Parathyroid adenoma (tissue), 2 donors: ENCODE data around the gene HPCAL1.

Experiments used
- H2AFZ ChIP-seq: fragments of 300-600 bp; sonication (generic); one replicate; pipeline ENCODE4 v1.7.0; 2017; ENCODE audit warnings: antibody characterized with exemption, mild to moderate bottlenecking
- H3K27ac ChIP-seq: fragments of 300-600 bp; sonication (generic); one replicate; pipeline ENCODE4 v1.7.0; 2017
- H3K27me3 ChIP-seq: fragments of 300-600 bp; sonication (generic); one replicate; pipeline ENCODE4 v1.7.0; 2017; ENCODE audit warnings: low read length; ENCODE audit not compliant: control insufficient read depth, insufficient read depth
- H3K36me3 ChIP-seq: fragments of 300-600 bp; sonication (generic); one replicate; pipeline ENCODE4 v1.7.0; 2017; ENCODE audit warnings: low read length; ENCODE audit not compliant: control insufficient read depth, insufficient read depth
- H3K4me1 ChIP-seq: fragments of 300-600 bp; sonication (generic); one replicate; pipeline ENCODE4 v1.7.0; 2017; ENCODE audit warnings: control low read depth
- H3K4me2 ChIP-seq: fragments of 300-600 bp; sonication (generic); one replicate; pipeline ENCODE4 v1.7.0; 2017; ENCODE audit warnings: low read length
- H3K4me3 ChIP-seq: fragments of 300-600 bp; sonication (generic); one replicate; pipeline ENCODE4 v1.7.0; 2017; ENCODE audit warnings: low read depth, low read length
- H3K79me2 ChIP-seq: fragments of 300-600 bp; sonication (generic); one replicate; pipeline ENCODE4 v1.7.0; 2017; ENCODE audit warnings: control low read depth
- H3K9ac ChIP-seq: fragments of 300-600 bp; sonication (generic); one replicate; pipeline ENCODE4 v1.7.0; 2017; ENCODE audit warnings: mild to moderate bottlenecking
- H3K9me3 ChIP-seq: fragments of 300-600 bp; sonication (generic); one replicate; pipeline ENCODE4 v1.7.0; 2017; ENCODE audit warnings: low read length; ENCODE audit not compliant: control insufficient read depth
- TF ChIP-seq, protein P1 (sequence below): fragments of 300-600 bp; sonication (generic); IDR thresholded peaks from one replicate; pipeline ENCODE4 v1.7.0; 2017; ENCODE audit warnings: antibody characterized with exemption, mild to moderate bottlenecking
- donor health status: primary hyperparathyroidism.

The HPCAL1 gene

DNA sequence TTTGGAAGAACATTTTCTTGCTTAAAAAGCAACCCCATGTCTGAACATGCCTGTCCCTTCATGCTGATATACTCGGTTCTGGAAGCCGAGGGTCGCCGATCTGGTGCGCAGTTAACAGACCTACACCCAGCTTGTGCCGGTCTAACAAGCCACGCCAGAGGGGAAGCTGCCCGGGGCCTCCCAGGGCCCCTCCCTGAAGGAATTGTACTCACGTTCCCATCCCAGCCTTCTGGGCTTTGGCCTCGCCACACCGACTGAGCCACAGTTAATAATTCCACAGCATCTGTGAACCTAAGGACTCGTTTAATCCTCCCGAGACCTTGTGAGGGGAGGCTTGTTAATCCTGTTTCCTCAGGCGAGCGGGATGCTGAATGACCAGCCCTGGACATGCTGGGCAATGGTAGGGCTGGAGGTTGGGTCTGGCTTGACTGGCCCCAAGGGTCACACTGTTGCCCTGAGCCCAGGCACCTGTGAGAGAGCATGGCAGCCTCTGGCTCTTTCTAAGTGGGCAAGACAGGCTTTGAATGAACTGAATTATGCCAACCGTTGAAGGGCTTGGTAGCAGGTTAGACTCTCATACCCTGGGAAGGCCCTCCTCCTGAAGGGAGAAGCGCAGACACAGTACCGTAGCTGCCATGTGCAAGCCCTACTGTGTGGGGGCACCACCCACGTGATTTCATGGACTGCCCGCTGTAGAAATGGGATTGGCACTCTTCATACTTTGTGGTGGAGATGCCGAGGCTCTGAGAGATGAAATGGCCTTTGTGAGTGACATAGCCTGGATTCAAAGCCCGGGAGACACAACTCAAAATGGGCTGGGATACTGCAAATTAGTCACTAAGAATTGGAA lies 173.3 kb downstream of the HPCAL1 start:
- H3K4me1 ChIP-seq = peaks cover 11% of the 10 kb centered on the region
- no peaks in the 10 kb centered on the region for H3K36me3 ChIP-seq
- H3K79me2 ChIP-seq = no peaks in the 10 kb centered on the region
- no peak overlapping the region for H2AFZ ChIP-seq
- no peaks in the 10 kb centered on the region for H3K9me3 ChIP-seq
- TF ChIP-seq, protein P1, sequence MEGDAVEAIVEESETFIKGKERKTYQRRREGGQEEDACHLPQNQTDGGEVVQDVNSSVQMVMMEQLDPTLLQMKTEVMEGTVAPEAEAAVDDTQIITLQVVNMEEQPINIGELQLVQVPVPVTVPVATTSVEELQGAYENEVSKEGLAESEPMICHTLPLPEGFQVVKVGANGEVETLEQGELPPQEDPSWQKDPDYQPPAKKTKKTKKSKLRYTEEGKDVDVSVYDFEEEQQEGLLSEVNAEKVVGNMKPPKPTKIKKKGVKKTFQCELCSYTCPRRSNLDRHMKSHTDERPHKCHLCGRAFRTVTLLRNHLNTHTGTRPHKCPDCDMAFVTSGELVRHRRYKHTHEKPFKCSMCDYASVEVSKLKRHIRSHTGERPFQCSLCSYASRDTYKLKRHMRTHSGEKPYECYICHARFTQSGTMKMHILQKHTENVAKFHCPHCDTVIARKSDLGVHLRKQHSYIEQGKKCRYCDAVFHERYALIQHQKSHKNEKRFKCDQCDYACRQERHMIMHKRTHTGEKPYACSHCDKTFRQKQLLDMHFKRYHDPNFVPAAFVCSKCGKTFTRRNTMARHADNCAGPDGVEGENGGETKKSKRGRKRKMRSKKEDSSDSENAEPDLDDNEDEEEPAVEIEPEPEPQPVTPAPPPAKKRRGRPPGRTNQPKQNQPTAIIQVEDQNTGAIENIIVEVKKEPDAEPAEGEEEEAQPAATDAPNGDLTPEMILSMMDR = no peak
- H3K9ac ChIP-seq = no peak overlapping the region
- H3K27me3 ChIP-seq = no peaks in the 10 kb centered on the region
- H3K4me2 ChIP-seq = no peak overlapping the region
- no peak overlapping the region for H3K4me3 ChIP-seq
- H3K27ac ChIP-seq = no peak overlapping the region

GRCh38 chr2:10476723-10477442 lies 174.2 kb downstream of the HPCAL1 start:
- H3K4me1 ChIP-seq = peaks cover 11% of the 10 kb centered on the region
- H3K4me2 ChIP-seq = no peak overlapping the region
- H3K27ac ChIP-seq = no peak overlapping the region
- no peaks in the 10 kb centered on the region for H3K36me3 ChIP-seq
- no peaks in the 10 kb centered on the region for H3K79me2 ChIP-seq
- peak overlapping the region; percentile 38 for H2AFZ ChIP-seq
- no peak overlapping the region for H3K9ac ChIP-seq
- no peak overlapping the region for H3K4me3 ChIP-seq
- H3K27me3 ChIP-seq = no peaks in the 10 kb centered on the region
- TF ChIP-seq, protein P1 = no peak
- no peaks in the 10 kb centered on the region for H3K9me3 ChIP-seq
